ENCODE data around the gene PHLDB2. TPM values are rescaled to one million over a fixed set of nuclear protein-coding genes. Genes with fewer than 3 reads are reported as not detected.

Gene PHLDB2
- total RNA-seq, 3 donors from 2014 or later, result 53.1 to 94.4 (median 65.0) TPM

DNA sequence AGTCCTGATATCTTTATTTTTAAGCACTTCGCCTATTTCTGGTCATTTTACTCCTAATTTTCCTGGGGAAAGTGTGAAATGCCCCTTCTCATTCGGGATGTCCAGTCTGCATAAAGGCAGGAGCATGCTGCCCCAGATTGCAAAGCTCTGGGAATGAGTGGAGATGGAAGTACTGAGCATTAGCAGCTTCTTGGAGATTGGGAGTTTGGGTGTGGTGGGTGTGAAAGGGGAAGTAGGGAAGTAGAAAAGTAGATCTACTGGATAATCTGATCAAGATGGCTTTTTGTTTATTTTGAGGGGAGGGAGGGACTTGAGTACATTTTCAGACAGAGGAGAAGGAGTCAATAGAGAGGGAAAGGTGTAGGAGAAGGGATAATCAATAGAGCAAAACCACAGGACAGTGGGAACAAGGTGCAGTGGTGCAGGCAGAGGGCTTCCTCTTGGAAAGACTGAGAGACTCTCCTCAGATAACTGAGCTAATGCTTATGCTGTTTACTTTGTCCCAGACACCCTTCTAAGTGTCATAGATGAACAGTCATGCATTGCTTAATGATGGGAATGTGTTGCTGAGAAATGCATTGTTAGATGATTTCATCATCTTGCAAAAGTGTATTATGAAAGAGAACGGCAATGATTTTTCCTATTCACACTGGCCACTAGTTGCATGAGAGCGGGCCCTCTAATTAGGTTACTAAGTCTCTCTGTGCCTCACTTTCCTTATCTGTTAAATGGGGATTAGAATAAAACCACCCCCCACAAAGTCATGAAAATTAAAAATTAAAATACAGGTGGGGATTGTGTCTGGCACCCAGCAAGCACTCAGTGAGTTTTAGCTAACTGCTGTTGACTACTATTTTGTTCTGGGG is 45.5 kb downstream of the PHLDB2 start:
- H3K4me3 ChIP-seq, result no peak overlapping the region
- H3K27ac ChIP-seq, result peak overlapping the region in 1 of 2 donors; percentile 49
- no peaks in the 10 kb centered on the region for H3K36me3 ChIP-seq
- intact Hi-C loops (cut with DNase I; ENCODE audit: low total_unique reads), result no loop called here
- H3K4me1 ChIP-seq, result no peaks in the 10 kb centered on the region
- H3K27me3 ChIP-seq, result no peaks in the 10 kb centered on the region
- TF ChIP-seq POLR2A (IDR thresholded peaks at IDR 0.05) (no peak), POLR2AphosphoS5 (IDR thresholded peaks at IDR 0.05) (peak in 2 of 3 donors; percentile 22 to 25)
- TF ChIP-seq, protein P1, sequence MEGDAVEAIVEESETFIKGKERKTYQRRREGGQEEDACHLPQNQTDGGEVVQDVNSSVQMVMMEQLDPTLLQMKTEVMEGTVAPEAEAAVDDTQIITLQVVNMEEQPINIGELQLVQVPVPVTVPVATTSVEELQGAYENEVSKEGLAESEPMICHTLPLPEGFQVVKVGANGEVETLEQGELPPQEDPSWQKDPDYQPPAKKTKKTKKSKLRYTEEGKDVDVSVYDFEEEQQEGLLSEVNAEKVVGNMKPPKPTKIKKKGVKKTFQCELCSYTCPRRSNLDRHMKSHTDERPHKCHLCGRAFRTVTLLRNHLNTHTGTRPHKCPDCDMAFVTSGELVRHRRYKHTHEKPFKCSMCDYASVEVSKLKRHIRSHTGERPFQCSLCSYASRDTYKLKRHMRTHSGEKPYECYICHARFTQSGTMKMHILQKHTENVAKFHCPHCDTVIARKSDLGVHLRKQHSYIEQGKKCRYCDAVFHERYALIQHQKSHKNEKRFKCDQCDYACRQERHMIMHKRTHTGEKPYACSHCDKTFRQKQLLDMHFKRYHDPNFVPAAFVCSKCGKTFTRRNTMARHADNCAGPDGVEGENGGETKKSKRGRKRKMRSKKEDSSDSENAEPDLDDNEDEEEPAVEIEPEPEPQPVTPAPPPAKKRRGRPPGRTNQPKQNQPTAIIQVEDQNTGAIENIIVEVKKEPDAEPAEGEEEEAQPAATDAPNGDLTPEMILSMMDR (IDR thresholded peaks at IDR 0.05), result no peak
- no peaks in the 10 kb centered on the region for H3K9me3 ChIP-seq
- DNase-seq (ENCODE audit: low spot score in 2 of 2), result no peak

- intact Hi-C loops (cut with DNase I; ENCODE audit: low total_unique reads), result loop anchor here (2.0 kb wide), 1 partner anchor 64 kb away; no protein-coding TSS in a partner anchor
Measured at GRCh38 chr3:111906656-111907055, 47.6 kb downstream of the PHLDB2 start.

DNA sequence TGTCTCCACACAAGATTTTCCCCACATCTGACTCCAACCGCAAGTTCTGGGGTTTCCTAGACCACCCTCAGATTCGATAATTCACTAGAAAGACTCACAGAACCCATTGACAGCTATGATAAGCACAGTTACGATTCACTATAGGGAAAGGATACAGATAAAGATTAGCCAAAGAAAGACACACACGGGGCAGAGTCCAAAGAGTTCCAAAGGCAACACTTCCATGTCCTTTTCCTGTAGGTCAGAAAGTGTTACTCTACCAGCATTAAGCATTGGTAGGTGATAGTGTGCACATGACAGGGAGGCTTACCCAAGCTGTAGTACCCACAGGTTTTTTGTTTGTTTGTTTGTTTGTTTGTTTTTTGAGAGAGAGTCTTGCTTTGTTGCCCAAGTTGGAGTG is 48.1 kb downstream of the PHLDB2 start:
- Histone ChIP-seq H3K4me1 (peaks cover 0 to 4% of the 10 kb centered on the region in 2 donors), H3K4me3 (no peak overlapping the region), H3K9me3 (no peaks in the 10 kb centered on the region), H3K27me3 (no peaks in the 10 kb centered on the region), H3K36me3 (no peaks in the 10 kb centered on the region), H3K27ac (no peak overlapping the region)
- intact Hi-C loops (cut with DNase I; ENCODE audit: low total_unique reads), result loop anchor here (2.0 kb wide), 1 partner anchor 64 kb away; no protein-coding TSS in a partner anchor
- DNase-seq (ENCODE audit: low spot score in 2 of 2), result no peak
- TF ChIP-seq POLR2AphosphoS5 (IDR thresholded peaks at IDR 0.05) (no peak), POLR2A (IDR thresholded peaks at IDR 0.05) (no peak)
- TF ChIP-seq, protein P1 (IDR thresholded peaks at IDR 0.05), result no peak

More at GRCh38 chr3:111906656-111907055, 47.6 kb downstream of the PHLDB2 start:
- H3K4me3 ChIP-seq, result no peak overlapping the region
- no peaks in the 10 kb centered on the region for H3K9me3 ChIP-seq
- H3K4me1 ChIP-seq, result peaks cover 0 to 4% of the 10 kb centered on the region in 2 donors
- TF ChIP-seq, protein P1 (IDR thresholded peaks at IDR 0.05), result no peak
- TF ChIP-seq POLR2AphosphoS5 (IDR thresholded peaks at IDR 0.05) (no peak), POLR2A (IDR thresholded peaks at IDR 0.05) (no peak)
- DNase-seq (ENCODE audit: low spot score in 2 of 2), result no peak
- H3K27me3 ChIP-seq, result no peaks in the 10 kb centered on the region
- H3K36me3 ChIP-seq, result no peaks in the 10 kb centered on the region
- H3K27ac ChIP-seq, result no peak overlapping the region

DNA sequence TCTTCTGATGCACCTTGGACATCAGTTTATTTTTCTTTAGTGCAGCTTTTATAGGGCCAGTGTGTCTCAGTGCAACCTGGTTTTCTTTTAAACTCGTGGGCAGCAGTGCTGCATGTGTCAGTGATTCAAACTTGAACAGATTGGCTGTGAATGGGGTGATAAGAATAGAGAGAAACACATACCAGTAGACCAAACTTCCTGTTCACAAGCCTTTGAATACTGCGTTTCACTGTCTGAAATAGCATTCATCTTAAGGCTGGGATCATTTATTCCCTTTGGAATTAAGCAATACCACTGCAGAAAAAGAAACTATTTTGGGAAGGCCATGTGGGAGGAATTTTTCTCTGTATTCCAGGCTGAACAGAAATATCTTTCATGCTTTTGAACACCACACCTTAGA is 51.7 kb downstream of the PHLDB2 start:
- peak overlapping the region; percentile 27 to 59 for H3K27ac ChIP-seq
- peaks cover 0 to 4% of the 10 kb centered on the region in 2 donors for H3K4me1 ChIP-seq
- TF ChIP-seq POLR2AphosphoS5 (IDR thresholded peaks at IDR 0.05), result no peak
- TF ChIP-seq POLR2A (IDR thresholded peaks at IDR 0.05), result no peak
- TF ChIP-seq, protein P1 (IDR thresholded peaks at IDR 0.05), result no peak
- H3K9me3 ChIP-seq, result no peaks in the 10 kb centered on the region
- H3K27me3 ChIP-seq, result no peaks in the 10 kb centered on the region
- H3K4me3 ChIP-seq, result peak overlapping the region in 1 of 3 donors; percentile 18
- no peaks in the 10 kb centered on the region for H3K36me3 ChIP-seq
- intact Hi-C loops (cut with DNase I; ENCODE audit: low total_unique reads), result no loop called here
- DNase-seq (ENCODE audit: low spot score in 2 of 2), result no peak

- Histone ChIP-seq H3K4me1 (peaks cover 0 to 4% of the 10 kb centered on the region in 2 donors), H3K4me3 (peak overlapping the region in 1 of 3 donors; percentile 18), H3K36me3 (no peaks in the 10 kb centered on the region), H3K27ac (peak overlapping the region; percentile 27 to 59), H3K9me3 (no peaks in the 10 kb centered on the region), H3K27me3 (no peaks in the 10 kb centered on the region)
- intact Hi-C loops (cut with DNase I; ENCODE audit: low total_unique reads), result no loop called here
- TF ChIP-seq POLR2A (IDR thresholded peaks at IDR 0.05) (no peak), POLR2AphosphoS5 (IDR thresholded peaks at IDR 0.05) (no peak)
- TF ChIP-seq, protein P1 (IDR thresholded peaks at IDR 0.05), result no peak
- DNase-seq (ENCODE audit: low spot score in 2 of 2), result no peak
Measured at GRCh38 chr3:111911446-111911845, 52.4 kb downstream of the PHLDB2 start.

All from breast epithelium (tissue), 4 donors.